Activated B cell treated with CpG ODN at 0.5 μM for 24 hours (primary cell): Measurements from ENCODE around the gene DDX1. TPM values are rescaled to one million over a fixed set of nuclear protein-coding genes. Genes with fewer than 3 reads are reported as not detected.

Source experiments
- ATAC-seq: fragments of 200-7000 bp; cut with Tn5 transposase; one replicate; pipeline ENCODE4 v1.10.0; 2021; ENCODE audit warnings: low read depth, mild to moderate bottlenecking, moderate library complexity
- CTCF ChIA-PET: fragments of 350-600 bp; sonication (Branson Sonifier 250); formaldehyde crosslinking; loops from one replicate; lab custom pipeline; 2021; ENCODE audit warnings: antibody characterized with exemption; lab: Charles Lee
- POLR2A ChIA-PET: fragments of 350-600 bp; sonication (Branson Sonifier 250); formaldehyde crosslinking; loops from one replicate; lab custom pipeline; 2021; ENCODE audit warnings: antibody characterized with exemption; lab: Charles Lee
- DNase-seq: peaks from one replicate; pipeline ENCODE4 v3.0.0; 2022
- H3K27ac Mint-ChIP-seq: one replicate; pipeline ENCODE4 v1.8.0; 2020; ENCODE audit warnings: mixed read lengths
- H3K27me3 Mint-ChIP-seq: one replicate; pipeline ENCODE4 v1.8.0; 2021; ENCODE audit warnings: mixed read lengths
- H3K36me3 Mint-ChIP-seq: one replicate; pipeline ENCODE4 v1.8.0; 2021; ENCODE audit warnings: low read depth, mixed read lengths
- H3K4me1 Mint-ChIP-seq: one replicate; pipeline ENCODE4 v1.8.0; 2021; ENCODE audit warnings: mixed read lengths
- H3K4me3 Mint-ChIP-seq: one replicate; pipeline ENCODE4 v1.8.0; 2020; ENCODE audit warnings: mild to moderate bottlenecking, mixed read lengths
- H3K9me3 Mint-ChIP-seq: one replicate; pipeline ENCODE4 v1.8.0; 2020; ENCODE audit warnings: mixed read lengths
- intact Hi-C: fragments of 100-400 bp; cut with micrococcal nuclease; formaldehyde crosslinking; loops from one replicate; pipeline ENCODE4 v1.15.1; 2024
- total RNA-seq: library from RNA; stranded (reverse); gene quantifications from 2 replicates; pipeline ENCODE4 v1.2.3, GENCODE V29; 2022
- TF ChIP-seq, protein P1 (sequence below): fragments of 200-600 bp; IDR thresholded peaks from one replicate; pipeline ENCODE4 v1.8.0; 2022; ENCODE audit warnings: antibody characterized with exemption, mild to moderate bottlenecking

The DDX1 gene
- total RNA-seq, 1 donor from 2014 or later: 74.4 TPM

- H3K4me1 Mint-ChIP-seq: no peaks in the 10 kb centered on the region
- no peaks in the 10 kb centered on the region for H3K27me3 Mint-ChIP-seq
- ChIA-PET POLR2A (no interaction called here), CTCF (no interaction called here)
- TF ChIP-seq, protein P1, sequence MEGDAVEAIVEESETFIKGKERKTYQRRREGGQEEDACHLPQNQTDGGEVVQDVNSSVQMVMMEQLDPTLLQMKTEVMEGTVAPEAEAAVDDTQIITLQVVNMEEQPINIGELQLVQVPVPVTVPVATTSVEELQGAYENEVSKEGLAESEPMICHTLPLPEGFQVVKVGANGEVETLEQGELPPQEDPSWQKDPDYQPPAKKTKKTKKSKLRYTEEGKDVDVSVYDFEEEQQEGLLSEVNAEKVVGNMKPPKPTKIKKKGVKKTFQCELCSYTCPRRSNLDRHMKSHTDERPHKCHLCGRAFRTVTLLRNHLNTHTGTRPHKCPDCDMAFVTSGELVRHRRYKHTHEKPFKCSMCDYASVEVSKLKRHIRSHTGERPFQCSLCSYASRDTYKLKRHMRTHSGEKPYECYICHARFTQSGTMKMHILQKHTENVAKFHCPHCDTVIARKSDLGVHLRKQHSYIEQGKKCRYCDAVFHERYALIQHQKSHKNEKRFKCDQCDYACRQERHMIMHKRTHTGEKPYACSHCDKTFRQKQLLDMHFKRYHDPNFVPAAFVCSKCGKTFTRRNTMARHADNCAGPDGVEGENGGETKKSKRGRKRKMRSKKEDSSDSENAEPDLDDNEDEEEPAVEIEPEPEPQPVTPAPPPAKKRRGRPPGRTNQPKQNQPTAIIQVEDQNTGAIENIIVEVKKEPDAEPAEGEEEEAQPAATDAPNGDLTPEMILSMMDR: no peak
- H3K4me3 Mint-ChIP-seq: no peak overlapping the region
- DNase-seq: no peak
- peaks cover 56% of the 10 kb centered on the region for H3K36me3 Mint-ChIP-seq
- H3K9me3 Mint-ChIP-seq: no peaks in the 10 kb centered on the region
- no peak overlapping the region for H3K27ac Mint-ChIP-seq
- intact Hi-C loops: no loop called here
- ATAC-seq: no peak
These were observed 24.8 kb downstream of the DDX1 start for GRCh38 chr2:15616429-15616828.

DNA sequence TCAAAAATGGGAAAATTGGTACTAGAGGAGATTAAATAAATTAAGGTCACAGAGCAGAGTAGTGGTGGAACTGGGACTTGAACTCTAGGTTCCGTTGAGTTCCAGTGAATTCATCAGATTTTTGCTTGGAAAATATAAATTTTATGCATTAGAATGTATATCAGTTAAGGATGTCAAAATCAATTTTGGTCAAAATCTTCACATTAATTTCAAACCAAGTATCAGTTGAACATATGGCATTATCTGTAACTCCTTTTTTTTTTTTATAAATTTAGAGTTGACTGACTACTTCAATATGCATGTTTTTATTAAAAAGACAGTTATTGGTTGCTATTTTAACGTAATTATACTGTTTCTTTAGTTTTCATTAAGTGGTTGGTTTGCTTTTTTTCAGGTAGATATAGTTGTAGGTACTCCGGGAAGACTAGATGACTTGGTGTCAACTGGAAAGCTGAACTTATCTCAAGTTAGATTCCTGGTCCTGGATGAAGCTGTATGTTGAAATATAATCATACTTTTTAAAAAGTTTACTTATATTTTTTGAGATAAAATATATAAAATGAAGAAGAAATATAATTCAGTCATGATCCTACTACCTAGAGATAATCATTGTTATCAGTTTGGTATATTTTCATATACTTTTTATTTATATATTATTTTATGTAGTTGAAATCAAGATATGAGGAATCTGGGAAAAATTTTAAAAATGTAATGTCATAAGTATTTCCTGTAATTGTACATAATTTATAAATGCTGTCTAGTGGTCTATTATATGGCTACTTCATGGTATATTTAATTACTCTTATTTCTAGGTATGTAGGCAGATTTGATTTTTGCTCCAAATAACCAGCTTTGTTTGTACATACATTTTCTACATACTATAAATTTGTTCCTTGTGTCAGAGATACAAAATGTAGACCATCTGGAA, 25.4 kb downstream of the DDX1 start:
- TF ChIP-seq, protein P1: no peak

GRCh38 chr2:15617778-15618448, 26.2 kb downstream of the DDX1 start:
- CTCF ChIA-PET: no interaction called here
- no peak for ATAC-seq

More for the DNA sequence above, 25.4 kb downstream of the DDX1 start:
- Mint-ChIP-seq H3K4me1 (no peaks in the 10 kb centered on the region), H3K4me3 (no peak overlapping the region), H3K36me3 (peaks cover 63% of the 10 kb centered on the region), H3K9me3 (no peaks in the 10 kb centered on the region), H3K27ac (no peak overlapping the region), H3K27me3 (no peaks in the 10 kb centered on the region)
- ATAC-seq (no peak), DNase-seq (no peak)
- CTCF ChIA-PET: no interaction called here
- POLR2A ChIA-PET: no interaction called here
- intact Hi-C loops: no loop called here

GRCh38 chr2:15618449-15618855, 26.8 kb downstream of the DDX1 start:
- CTCF ChIA-PET: no interaction called here
- TF ChIP-seq, protein P1: no peak
- DNase-seq (no peak), ATAC-seq (no peak)
- Mint-ChIP-seq H3K4me3 (no peak overlapping the region), H3K36me3 (peaks cover 68% of the 10 kb centered on the region), H3K27me3 (no peaks in the 10 kb centered on the region), H3K9me3 (no peaks in the 10 kb centered on the region), H3K4me1 (no peaks in the 10 kb centered on the region), H3K27ac (no peak overlapping the region)
- POLR2A ChIA-PET: no interaction called here
- intact Hi-C loops: no loop called here

More at GRCh38 chr2:15617778-15618448, 26.2 kb downstream of the DDX1 start:
- H3K4me3 Mint-ChIP-seq: no peak overlapping the region
- intact Hi-C loops: no loop called here
- TF ChIP-seq, protein P1: no peak
- H3K36me3 Mint-ChIP-seq: peaks cover 69% of the 10 kb centered on the region
- H3K4me1 Mint-ChIP-seq: no peaks in the 10 kb centered on the region
- DNase-seq: no peak
- no peak overlapping the region for H3K27ac Mint-ChIP-seq
- H3K27me3 Mint-ChIP-seq: no peaks in the 10 kb centered on the region
- POLR2A ChIA-PET: no interaction called here
- H3K9me3 Mint-ChIP-seq: no peaks in the 10 kb centered on the region

DNA sequence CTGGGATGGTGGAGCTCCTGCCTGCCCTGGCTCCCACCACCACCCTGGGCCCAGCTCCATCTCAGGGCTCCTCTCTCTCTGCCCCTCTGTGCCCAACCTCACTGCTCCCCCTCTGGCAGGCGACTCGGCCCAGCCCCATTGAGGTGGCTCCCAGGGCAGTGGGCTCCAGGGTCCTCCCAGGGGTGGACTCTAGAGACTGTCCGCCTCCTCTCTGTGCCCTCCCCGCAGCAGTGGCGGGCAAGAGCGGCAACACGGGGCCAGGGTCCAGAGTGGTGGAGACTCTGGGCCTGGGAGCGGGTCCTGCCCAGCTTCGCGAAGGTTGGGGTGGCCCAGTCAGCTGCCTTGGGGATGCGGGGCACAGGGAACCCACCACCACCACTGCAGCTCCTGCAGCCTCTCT, 27.4 kb downstream of the DDX1 start:
- Mint-ChIP-seq H3K9me3 (no peaks in the 10 kb centered on the region), H3K27me3 (no peaks in the 10 kb centered on the region), H3K27ac (no peak overlapping the region), H3K4me3 (no peak overlapping the region), H3K4me1 (no peaks in the 10 kb centered on the region), H3K36me3 (peaks cover 71% of the 10 kb centered on the region)
- POLR2A ChIA-PET: no interaction called here
- TF ChIP-seq, protein P1: no peak
- intact Hi-C loops: no loop called here
- no peak for ATAC-seq
- DNase-seq: no peak
- CTCF ChIA-PET: no interaction called here
